ENCODE measurements around the gene PINLYP.
A peak's percentile ranks its signal among the peaks of the same experiment; 100 is the strongest.

PINLYP gene

GRCh38 chr19:43548706-43549105 lies 26.9 kb upstream of the PINLYP start:
- DNase-seq (ENCODE audit: low spot score) = no peak

GRCh38 chr19:43551399-43552197 lies 24.0 kb upstream of the PINLYP start:
- DNase-seq (ENCODE audit: low spot score) = no peak

DNA sequence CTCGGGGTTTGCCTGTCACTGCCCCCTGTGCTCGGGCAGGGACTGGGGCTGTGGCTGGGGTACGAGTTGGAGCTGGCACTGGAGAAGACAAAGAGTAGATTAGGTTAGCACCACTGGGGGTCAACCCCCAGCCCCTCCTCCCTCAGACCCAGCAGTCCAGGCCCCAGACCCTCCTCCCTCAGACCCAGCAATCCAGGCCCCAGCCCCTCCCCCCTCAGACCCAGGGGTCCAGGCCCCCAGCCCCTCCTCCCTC lies 23.5 kb upstream of the PINLYP start:
- no peak for DNase-seq (ENCODE audit: low spot score)

DNA sequence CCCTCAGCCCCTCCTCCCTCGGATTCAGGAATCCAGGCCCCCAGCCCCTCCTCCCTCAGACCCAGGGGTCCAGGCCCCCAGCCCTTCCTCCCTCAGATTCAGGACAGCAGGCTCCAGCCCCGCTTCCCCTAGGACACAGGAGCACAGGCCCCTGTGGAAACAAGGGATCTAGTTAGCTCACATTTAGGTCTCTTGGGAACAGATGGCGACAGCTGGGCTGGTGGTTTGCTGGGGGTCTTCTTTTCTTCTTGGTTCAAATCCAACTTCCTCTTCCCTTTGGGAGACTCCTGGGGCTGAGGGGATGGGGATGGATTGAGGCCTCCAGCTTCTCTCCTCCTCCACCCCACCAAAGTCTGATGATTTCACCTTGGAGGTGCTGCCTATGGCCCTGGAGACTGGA lies 23.0 kb upstream of the PINLYP start:
- DNase-seq (ENCODE audit: low spot score) = no peak

DNA sequence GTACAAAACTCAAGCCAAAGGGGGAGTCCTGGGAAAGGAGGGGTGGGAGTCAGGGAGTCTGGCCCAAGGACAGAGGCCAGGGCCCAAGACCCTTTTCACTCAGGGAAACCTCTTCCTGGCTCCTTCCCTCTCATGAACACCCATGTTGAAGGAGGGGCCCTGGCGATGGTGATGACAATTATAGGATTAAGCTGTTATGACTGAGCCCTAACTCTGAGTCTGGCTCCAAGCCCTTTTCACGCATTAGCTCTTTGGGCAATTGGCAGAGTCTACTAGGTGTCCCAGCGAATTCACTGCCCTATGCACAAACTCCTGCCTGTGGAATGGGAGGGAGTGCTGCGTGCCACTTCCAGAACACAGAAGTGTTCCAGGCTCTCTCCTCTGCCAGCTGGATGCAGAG lies 21.9 kb upstream of the PINLYP start:
- DNase-seq (ENCODE audit: low spot score) = no peak

DNA sequence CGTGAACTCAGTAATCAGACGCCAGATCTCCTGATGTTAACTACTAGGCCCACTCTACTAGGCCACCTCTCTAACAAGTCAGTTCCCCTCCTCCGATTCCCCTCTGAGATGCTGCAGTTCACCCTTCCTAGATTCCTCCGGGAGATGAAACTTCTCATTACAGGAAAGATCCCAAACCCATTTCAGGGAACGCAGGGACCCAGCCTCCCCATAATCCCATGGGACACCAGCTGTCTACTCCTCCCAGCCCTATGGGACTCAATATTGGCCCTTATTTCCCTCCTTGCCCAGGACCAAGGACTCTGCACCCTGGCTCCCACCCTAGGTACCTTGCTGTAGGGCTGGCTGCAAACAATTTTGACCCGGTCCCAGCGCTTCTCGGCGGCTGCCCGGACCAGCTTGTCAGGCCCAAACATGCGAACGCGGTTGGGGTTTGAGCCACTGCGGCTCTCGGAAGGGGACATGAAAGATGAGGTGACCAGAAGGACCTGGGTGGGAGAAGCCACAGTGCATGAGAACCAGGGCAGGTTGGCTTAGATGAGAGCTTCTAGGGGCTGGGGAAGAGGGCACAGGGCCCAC lies 21.2 kb upstream of the PINLYP start:
- no peak for DNase-seq (ENCODE audit: low spot score)

DNA sequence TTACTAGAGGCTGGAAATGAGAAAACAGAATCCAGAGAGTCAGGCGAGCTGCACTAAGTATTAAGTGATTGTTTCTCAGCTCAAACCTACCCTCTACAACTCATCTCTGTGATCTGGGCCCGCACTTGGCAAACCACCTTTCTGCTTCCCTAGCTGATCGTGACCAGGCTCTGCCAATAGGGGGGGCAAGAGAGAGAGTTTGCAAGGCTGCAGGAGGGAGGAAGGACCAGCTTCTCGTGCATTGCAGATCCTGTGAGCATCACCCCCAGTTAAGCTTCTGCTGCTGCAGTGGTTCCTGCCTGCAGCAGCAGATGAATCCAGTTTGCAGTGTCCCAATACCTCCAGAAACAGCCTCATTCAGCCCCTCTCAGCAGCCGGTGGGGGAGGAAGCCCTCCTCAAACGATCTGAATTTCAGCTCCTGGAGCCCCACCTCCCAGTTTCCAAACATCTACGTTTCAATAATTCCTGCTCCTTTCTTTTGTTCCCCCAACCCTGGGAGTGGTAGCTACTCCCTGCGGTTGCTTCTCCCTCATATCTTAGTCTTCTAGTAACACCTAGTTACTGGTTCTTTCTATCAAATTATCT lies 20.3 kb upstream of the PINLYP start:
- peak; percentile 87 for DNase-seq (ENCODE audit: low spot score)

- peak; percentile 47 for DNase-seq (ENCODE audit: low spot score)
Measured at GRCh38 chr19:43560687-43561086, 14.9 kb upstream of the PINLYP start.

GRCh38 chr19:43561139-43561970 lies 14.2 kb upstream of the PINLYP start:
- no peak for DNase-seq (ENCODE audit: low spot score)

DNA sequence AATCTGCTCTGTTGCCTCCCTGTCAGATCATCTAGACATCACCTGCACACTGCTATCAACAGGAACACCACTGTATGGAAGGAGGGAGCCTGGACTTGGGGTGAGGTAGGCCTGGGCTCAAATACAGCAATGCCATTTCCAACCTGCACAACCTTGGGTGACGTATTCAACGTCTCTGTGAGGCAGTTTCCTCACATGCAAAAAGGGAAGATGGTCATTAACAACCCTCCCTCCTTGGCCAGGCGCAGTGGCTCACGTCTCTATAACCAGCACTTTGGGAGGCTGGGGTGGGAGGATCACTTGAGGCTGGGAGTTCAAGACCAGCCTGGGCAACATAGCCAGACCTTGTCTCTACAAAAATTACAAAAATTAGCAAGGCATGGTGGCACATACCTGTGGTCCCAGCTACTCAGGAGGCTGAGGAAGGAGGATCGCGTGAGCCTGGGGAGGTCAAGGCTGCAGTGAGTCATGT lies 13.3 kb upstream of the PINLYP start:
- no peak for DNase-seq (ENCODE audit: low spot score)

- no peak for DNase-seq (ENCODE audit: low spot score)
Measured at GRCh38 chr19:43562698-43563241, 12.8 kb upstream of the PINLYP start.

DNA sequence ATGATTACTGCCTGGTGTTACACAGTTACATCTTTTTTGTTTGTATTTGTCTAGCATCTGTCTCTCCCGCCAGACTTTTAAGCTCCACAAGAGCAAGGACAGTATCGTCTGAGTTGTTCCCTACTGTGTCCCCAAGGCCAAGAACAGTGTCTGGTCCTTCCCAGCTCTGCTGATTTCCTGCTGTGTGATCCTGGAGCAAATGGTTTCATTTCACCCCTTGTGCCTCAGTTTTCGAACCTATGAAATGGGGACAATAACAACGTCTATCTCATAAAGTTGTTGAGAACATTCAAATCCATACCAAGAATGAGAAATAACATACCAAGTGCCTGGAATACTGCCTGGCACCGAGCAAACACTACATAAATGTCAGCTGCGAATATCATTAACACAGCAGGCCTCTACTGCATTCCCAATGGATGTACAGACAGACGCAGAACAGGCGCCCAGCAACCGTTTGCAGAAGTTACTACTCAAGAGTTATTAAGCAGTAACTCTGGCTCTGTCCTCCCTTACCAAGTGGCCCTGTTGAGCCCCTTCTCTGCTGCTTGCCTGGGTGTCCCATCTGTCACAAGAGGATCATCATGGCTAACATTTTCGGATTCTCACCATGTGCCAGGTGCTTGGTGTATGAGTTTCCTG lies 11.7 kb upstream of the PINLYP start:
- no peak for DNase-seq (ENCODE audit: low spot score)

- no peak for DNase-seq (ENCODE audit: low spot score)
Measured at GRCh38 chr19:43564800-43565199, 10.8 kb upstream of the PINLYP start.

GRCh38 chr19:43569657-43570056 lies 5.9 kb upstream of the PINLYP start:
- DNase-seq (ENCODE audit: low spot score) = no peak

DNA sequence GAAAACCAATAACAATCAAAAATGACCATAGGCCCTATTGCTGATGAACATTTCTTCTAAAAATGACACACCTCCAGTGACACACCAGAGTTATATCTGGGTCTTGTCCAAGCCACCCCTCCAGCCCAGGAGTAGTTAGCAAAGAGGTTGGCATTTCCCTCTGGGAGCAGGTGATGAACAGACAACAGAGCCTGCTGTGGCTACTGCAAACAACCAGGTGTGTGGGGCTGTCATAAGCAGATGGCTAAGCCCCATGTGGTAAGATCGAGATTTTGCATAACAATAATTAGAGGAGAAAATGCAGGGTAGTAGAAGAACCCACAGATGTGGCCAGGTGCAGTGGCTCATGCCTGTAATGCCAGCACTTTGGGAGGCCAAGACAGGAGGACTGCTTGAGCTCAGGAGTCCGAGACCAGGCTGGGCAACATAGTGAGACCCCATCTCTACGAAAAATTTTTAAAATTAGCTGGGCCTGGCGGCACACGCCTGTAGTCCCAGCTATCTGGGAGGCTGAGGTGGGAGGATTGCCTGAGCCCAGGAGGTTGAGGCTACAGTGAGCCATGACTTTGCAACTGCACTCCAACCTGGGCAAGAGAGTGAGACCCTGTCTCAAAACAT lies 5.3 kb upstream of the PINLYP start:
- no peak for DNase-seq (ENCODE audit: low spot score)

DNA sequence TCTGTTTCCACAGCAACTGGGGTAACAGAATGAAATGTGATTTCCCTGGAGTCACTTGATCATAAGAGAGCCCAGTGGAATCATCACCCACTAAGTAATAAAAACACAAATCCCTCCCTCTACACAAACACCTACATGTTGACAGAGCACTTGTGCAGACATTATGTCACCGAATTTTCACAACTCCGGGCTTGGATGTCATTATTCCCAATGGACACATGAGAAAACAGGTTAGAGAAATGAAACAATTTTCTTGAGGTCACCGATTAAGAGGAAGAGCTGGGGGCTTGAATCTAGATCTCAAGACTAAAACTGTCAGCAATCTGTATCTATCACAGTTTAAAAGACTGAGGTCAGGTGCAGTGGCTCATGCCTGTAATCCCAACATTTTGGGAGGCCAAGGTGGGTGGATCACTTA lies 3.4 kb upstream of the PINLYP start:
- peak; percentile 46 for DNase-seq (ENCODE audit: low spot score)

DNA sequence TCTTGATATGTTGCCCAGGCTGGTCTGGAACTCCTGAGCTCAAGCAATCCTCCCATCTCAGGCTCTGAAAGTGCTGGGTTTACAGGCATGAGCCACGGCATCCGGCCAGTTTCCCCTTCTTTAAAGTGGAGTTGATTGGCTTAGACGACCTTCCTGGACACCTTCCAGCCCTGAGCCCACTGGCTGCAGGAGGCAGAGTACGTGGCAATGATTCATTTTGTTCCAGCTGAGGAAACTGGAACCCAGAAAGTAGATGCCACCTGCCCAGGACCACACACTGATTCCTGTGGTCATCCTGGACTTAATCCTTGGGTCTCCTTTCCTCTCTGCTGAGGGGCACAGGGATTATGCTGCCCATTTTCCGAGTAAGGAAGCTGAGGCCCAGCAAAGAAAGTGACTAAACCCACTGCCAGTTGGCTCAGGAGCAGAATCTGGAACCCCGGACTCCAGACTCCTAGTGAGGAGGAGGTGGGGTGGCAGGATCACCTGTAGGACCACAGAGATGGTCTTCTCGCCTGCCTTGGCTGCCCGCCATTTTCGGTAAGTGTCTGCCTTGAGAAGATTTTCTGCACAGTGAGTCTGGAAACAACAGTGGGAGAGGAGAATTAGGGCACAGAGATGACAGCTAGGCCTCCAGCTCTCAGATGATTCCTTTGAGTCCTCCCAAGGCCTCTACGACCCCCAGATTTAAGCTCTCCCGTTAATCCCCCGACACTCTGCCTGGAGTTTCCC lies 1.0 kb upstream of the PINLYP start:
- no peak for DNase-seq (ENCODE audit: low spot score)

- no peak for DNase-seq (ENCODE audit: low spot score)
Measured at GRCh38 chr19:43575955-43576878, 616 bp downstream of the PINLYP start.

GRCh38 chr19:43578787-43579186 lies 3.2 kb downstream of the PINLYP start:
- DNase-seq (ENCODE audit: low spot score) = no peak

DNA sequence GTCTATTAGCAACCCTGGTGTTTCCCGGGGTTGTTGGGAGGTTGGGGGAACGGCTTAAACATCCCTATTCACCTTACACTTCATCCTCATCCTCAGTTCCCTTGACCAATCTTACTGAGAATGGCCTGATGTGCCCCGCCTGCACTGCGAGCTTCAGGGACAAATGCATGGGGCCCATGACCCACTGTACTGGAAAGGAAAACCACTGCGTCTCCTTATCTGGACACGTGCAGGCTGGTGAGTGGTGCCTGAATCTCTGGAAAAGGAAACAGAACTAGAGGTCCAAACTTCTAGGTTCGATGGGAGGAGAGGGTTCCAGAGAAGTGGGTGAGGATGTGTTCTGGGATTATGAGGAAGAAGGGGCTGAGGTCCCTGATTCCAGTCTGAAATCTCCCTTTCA lies 5.9 kb downstream of the PINLYP start:
- DNase-seq (ENCODE audit: low spot score) = no peak

Data from HuH-7 (cell line).